ENCODE data around the gene KRT38.
"Not testable (repeated sequence)": the region's sequence is repeated elsewhere in the genome, so short reads cannot be mapped to it uniquely, and the experiment has no call there.

KRT38 gene

GRCh38 chr17:41403404-41404023 is 37.3 kb downstream of the KRT38 start:
- TF ChIP-seq CTCF (IDR thresholded peaks at IDR 0.05; ENCODE audit: insufficient read depth, low read depth, low read length, missing control alignments): no peak
- no peak for DNase-seq (ENCODE audit: low read depth)
- H3K4me3 ChIP-seq (ENCODE audit: low read depth, low read length): no peak overlapping the region

- H3K4me3 ChIP-seq (ENCODE audit: low read depth, low read length): no peak overlapping the region
- DNase-seq (ENCODE audit: low read depth): no peak
- no peak for TF ChIP-seq CTCF (IDR thresholded peaks at IDR 0.05; ENCODE audit: insufficient read depth, low read depth, low read length, missing control alignments)
Measured at GRCh38 chr17:41402161-41402560, 38.6 kb downstream of the KRT38 start.

- no peak for DNase-seq (ENCODE audit: low read depth)
- TF ChIP-seq CTCF (IDR thresholded peaks at IDR 0.05; ENCODE audit: insufficient read depth, low read depth, low read length, missing control alignments): no peak
- H3K4me3 ChIP-seq (ENCODE audit: low read depth, low read length): no peak within 1 kb of the TSS
Measured at GRCh38 chr17:41396996-41397660, 43.7 kb downstream of the KRT38 start, which contains the start of gene KRT31. Gene KRT31, minus strand, starts transcription at chr17:41397608. Its CDS starts 69 bp downstream, at chr17:41397539.

- no peak for DNase-seq (ENCODE audit: low read depth)
- H3K4me3 ChIP-seq (ENCODE audit: low read depth, low read length): no peak overlapping the region
- TF ChIP-seq CTCF (IDR thresholded peaks at IDR 0.05; ENCODE audit: insufficient read depth, low read depth, low read length, missing control alignments): no peak
Measured at GRCh38 chr17:41396340-41396739, 44.4 kb downstream of the KRT38 start.

GRCh38 chr17:41395611-41396010 is 45.2 kb downstream of the KRT38 start:
- DNase-seq (ENCODE audit: low read depth): no peak

GRCh38 chr17:41395044-41395443 is 45.7 kb downstream of the KRT38 start:
- not testable (repeated sequence) for DNase-seq (ENCODE audit: low read depth); H3K4me3 ChIP-seq (ENCODE audit: low read depth, low read length)

More at GRCh38 chr17:41395611-41396010, 45.2 kb downstream of the KRT38 start:
- H3K4me3 ChIP-seq (ENCODE audit: low read depth, low read length): no peak overlapping the region
- no peak for TF ChIP-seq CTCF (IDR thresholded peaks at IDR 0.05; ENCODE audit: insufficient read depth, low read depth, low read length, missing control alignments)

- no peak overlapping the region for H3K4me3 ChIP-seq (ENCODE audit: low read depth, low read length)
- DNase-seq (ENCODE audit: low read depth): no peak
- no peak for TF ChIP-seq CTCF (IDR thresholded peaks at IDR 0.05; ENCODE audit: insufficient read depth, low read depth, low read length, missing control alignments)
Measured at GRCh38 chr17:41394254-41394996, 46.4 kb downstream of the KRT38 start.
